PC-9 (cell line): ENCODE results near the gene NDUFAF4.

ENCODE experiments used
- EZH2 ChIP-seq: fragments of 200-600 bp; sonication (generic); IDR thresholded peaks from 2 replicates; pipeline ENCODE4 v1.8.0; 2017; ENCODE audit warnings: antibody characterized with exemption, low read depth
- TF ChIP-seq, protein P1 (sequence below): fragments of 200-600 bp; sonication (generic); conservative IDR thresholded peaks from 2 replicates; pipeline ENCODE4 v1.6.1; 2017; ENCODE audit warnings: mixed run types, antibody characterized with exemption, mild to moderate bottlenecking, moderate library complexity

DNA sequence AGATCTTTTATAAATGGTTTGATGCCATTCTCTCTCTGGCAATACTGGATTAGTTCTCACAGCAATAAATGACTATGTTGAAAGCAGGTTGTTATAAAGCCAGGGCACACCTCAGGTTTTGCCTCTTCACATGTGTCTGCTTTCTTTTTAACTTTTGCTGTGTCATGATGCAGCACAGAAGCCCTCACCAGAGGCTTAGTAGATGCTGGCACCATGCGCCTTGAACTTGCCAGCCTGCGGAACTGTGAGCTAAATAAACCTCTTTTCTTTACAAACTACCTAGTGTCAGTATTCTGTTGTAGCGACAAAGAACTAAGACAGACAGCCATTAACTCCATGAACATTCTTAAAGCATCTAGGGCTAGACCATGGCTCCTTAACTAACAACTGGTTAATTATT is 45.1 kb downstream of the NDUFAF4 start:
- TF ChIP-seq, protein P1, sequence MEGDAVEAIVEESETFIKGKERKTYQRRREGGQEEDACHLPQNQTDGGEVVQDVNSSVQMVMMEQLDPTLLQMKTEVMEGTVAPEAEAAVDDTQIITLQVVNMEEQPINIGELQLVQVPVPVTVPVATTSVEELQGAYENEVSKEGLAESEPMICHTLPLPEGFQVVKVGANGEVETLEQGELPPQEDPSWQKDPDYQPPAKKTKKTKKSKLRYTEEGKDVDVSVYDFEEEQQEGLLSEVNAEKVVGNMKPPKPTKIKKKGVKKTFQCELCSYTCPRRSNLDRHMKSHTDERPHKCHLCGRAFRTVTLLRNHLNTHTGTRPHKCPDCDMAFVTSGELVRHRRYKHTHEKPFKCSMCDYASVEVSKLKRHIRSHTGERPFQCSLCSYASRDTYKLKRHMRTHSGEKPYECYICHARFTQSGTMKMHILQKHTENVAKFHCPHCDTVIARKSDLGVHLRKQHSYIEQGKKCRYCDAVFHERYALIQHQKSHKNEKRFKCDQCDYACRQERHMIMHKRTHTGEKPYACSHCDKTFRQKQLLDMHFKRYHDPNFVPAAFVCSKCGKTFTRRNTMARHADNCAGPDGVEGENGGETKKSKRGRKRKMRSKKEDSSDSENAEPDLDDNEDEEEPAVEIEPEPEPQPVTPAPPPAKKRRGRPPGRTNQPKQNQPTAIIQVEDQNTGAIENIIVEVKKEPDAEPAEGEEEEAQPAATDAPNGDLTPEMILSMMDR, result no peak
- TF ChIP-seq EZH2, result no peak
